ENCODE measurements around the gene STX1A.
"Not testable (repeated sequence)": the region's sequence is repeated elsewhere in the genome, so short reads cannot be mapped to it uniquely, and the experiment has no call there.

STX1A gene

DNA sequence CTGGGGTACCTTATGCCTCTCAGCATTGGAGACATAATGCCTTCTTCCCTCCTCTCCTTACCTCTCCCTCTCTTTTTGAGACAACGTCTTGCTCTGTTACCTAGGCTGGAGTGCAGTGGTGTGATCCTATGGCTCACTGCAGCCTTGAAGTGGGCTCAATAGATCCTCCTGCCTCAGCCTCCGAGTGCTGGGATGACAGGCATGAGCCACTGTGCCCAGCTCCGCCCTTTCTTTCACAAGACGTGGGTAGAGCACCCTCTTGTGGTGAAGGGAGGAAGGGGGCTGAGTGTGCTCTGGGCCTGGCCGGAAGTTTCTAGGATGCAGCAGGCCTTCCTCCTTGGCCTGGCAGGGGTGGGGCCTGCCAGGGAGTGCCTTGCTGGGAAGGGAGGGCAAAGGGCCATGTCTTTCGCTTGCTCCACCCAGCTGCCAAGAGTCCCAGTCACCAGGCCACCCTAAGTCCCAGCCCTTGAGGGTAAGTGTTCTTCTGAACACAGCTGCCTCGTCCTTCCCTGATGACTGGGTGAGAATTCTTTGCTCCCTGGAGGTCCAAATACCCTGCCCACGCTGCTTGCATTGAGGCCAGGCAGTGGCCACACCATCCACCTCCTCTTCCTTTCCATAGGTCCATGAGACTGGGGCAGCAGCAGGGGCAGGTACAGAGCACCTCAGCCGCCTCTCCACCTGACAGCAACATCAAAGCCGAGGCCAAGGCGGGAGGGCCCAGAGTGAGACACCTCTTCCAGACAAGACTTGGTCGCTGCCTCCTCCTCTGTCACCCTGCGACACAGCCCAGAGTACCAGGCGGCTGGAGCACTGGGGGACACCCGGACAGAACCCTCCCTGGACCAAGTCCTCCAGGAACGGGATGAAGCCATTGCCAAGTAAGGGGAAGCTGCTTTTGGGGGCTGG is 15.4 kb upstream of the STX1A start:
- no peak for FAIRE-seq

DNA sequence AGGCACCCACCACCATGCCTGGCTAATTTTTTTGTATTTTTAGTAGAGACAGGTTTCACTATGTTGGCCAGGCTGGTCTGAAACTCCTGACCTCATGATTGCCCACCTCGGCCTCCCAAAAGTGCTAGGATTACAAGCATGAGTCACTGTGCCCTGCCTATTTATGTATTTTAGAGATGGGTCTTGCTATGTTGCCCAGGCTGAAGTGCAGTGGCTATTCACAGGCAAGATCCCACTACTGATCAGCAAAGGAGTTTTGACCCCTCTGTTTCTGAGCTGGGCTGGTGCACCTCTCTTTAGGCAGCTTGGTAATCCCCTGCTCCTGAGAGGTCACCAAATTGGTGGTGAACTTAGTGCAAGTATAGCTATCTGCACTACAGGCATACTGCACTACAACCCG is 12.9 kb upstream of the STX1A start:
- no peak for FAIRE-seq

DNA sequence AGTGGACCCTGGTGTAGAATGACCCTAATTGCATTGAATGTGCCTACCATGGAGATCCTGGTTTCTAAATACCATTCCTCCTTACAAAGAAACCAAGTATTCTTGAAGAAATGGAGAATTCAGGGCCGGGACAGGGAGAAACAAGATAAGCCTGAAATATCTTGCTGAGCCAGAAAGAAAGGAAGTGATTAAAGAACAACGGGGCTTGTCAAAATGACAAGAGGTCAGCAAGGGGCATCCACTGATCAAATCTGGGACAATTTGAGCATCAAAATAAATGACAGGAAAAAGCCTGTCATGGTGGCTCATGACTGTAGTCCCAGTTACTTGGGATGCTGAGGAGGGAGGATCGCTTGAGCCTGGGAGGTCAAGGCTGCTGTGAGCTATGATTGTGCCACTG is 11.0 kb upstream of the STX1A start:
- FAIRE-seq: no peak

DNA sequence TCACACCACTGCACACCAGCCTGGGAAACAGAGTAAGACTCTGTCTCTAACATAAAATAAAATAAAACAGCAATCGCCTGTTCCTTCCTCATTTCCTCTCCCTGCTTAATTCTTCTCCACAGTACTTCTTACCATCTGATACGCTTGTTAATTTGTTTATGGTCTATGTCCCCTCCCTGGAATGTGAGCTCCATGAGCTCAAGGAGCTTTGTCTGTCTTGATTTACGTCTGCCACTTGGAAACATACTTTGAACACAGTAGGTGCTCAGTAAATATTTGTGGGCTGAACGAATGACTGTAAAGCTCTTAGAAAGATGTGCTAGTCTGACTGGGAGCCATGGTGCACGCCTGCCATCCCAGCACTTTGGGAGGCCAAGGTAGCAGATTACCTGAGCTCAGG is 9.1 kb upstream of the STX1A start:
- no peak for FAIRE-seq

DNA sequence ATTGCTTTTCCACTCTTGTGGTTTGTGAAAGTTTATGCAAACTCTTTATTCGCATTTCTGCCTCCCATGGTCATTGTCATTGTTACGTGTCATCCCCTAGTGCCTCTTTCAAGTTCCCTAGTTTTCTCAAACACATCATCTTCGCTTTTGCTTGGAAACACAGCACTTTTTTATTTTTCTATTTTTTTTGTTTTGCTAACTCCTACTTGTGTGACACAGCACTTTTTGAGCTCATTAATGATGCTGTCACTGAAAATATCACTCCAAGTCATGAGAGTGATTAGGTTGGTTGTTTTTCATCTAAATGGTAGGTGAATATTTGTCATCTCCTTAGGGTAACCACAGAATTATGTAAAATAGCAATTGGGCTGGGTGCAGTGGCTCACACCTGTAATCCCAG is 8.5 kb upstream of the STX1A start:
- no peak for FAIRE-seq

DNA sequence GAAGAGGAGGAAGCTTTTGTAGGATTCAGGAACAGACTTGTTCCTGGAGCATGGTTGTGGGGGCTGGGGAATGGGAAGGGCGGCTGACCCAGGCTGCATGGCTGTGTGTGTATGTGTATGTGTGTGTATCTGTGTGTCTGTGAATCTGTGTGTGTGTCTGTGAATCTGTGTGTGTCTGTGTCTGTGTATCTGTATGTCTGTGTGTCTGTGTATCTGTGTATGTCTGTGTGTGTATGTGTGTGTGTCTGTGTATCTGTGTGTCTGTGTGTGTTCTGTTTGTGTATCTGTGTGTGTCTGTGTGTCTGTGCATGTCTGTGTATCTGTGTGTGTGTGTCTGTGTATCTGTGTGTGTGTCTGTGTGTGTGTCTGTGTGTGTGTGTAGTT is 6.6 kb upstream of the STX1A start:
- no peak for FAIRE-seq

DNA sequence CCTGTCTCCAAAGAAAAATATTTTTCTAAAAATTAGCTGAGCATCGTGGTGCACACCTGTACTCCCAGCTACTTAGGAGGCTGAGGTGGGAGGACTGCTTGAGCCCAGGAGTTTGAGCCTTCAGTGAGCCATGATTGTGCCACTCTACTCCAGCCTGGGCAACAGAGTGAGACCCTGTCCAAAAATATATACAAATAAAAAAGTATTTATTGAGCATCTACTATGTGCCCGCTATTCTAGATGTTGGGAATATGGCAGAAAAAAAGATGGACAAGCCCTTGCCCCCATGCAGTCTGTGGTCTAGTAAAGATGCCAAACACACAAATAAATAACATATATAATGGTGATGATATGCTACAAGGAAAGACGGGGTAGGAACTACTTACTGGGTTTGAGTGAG is 4.3 kb upstream of the STX1A start:
- FAIRE-seq: no peak

DNA sequence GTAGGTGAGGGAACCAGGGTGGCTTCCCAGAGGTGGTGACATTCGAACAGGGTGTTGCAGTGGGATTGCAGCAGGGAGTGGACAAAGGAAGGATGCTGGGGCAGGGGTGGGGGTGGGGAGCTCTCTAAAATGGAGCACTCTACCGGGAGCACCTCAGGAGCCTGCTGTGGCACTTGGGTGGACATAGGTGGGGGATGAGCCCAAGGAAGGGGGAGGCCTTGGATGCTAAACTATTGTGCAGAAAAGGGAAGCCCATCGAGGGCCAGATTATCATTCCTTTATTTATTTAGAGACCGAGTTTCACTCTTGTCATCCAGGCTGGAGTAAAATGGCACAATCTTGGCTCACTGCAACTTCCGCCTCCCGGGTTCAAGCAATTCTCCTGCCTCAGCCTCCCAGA is 3.3 kb upstream of the STX1A start:
- FAIRE-seq: no peak

DNA sequence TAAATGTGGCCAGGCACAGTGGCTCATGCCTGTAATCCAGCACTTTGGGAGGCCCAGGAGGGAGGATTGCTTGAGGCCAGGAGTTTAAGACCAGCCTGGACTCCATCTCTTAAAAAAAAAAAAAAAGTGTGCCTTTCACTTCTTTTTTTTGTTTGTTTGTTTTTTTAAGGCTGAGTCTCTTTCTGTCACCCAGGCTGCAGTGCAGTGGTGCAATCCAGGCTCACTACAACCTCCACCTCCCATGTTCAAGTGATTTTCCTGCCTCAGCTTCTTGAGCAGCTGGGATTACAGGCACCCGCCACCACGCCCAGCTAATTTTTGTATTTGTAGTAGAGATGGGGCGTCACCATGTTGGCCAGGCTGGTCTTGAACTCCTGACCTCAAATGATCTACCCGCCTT is 2.7 kb upstream of the STX1A start:
- FAIRE-seq: not testable (repeated sequence)

DNA sequence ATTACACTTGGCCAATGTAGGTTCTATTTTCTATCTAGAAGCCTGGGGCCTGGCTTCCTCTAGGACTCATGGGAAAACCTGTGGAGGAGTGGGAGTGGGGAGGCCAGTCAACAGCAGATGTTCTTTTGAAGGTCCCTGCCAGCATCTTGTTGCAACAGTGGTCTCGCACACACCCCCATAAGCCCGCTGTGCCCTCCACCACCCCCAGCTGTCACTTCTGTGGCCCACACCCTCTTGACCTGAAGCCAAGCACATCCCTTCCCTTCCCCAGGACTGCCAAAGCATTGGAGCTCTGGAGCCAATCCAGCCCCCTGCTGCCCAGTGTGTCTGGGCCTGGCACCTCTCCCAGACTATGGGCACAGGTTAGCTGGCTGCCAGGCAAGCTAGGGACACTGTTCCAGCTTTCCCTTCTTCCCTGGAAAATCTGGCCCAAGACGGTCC is 1.9 kb upstream of the STX1A start:
- no peak for FAIRE-seq

DNA sequence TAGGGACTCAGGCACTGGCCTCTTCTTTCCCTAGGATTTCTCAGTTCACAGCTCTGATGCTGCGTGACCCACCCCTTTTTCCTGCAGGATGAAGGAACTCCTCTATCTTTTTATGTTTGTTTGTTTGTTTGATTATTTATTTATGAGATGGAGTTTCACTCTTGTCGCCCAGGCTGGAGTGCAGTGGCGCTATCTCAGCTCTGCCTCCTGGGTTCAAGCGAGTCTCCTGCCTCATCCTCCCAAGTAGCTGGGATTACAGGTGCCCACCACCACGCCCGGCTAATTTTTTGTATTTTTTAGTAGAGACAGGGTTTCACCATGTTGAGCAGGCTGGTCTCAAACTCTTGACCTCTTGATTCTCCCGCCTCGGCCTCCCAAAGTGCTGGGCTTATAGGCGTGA is 974 bp upstream of the STX1A start:
- FAIRE-seq: not testable (repeated sequence)

DNA sequence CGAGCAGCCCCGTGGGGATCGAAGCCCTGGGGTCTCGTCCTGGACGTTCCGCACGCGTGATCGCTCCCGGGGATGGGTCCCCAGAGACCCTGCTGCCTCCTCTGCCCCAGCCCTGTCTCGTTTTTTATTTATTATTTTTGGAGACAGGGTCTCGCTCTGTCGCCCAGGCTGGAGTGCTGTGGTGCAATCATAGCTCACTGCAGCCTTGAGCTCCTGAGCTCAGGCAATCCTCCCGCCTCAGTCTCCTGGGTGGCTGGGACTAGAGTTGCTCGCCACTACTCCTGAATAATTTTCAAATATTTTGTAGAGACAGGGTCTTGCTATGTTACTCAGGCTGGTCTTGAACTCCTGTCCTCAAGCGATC is 319 bp upstream of the STX1A start:
- no peak for FAIRE-seq

DNA sequence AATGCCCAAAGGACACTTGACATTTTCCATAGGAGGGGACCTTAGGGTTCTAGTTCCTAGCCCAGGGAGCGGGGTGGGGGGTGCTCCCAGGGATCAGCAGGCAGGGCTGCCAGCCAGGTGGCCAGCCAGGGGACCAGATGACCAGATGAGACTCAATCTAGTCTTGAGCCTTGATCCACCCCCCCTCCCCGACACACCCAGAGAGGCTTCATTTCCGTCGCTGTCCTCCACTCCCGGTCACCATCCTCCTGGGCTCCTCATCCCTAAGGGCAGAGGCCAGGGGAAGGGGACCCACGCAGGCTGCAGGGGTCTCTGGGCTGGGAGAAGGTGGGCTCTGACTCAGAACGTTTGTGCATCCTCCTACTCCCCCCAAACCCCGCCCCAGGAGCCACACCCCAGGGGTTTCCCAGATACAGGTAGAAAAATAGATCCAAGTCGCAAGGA is 1.0 kb downstream of the STX1A start:
- no peak for FAIRE-seq

DNA sequence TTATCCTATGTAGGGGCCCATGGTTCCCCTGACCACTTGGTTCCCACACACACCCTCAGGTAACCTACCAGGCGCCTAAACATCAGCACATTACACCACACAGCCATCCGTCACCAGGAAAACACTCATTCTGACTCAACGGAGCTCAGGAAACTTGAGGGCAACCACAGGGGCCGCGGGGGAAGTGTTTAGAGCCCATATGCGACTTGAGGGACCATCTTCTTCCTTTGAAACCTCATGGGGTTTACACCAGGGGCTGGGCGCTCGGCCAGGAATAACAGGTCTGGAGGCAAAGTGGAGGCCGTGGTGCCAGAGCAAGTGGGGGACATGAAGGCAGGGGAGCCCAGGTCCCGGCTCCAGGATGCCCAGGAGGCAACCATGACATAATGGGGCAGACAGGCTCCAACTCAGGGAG is 1.5 kb downstream of the STX1A start:
- no peak for FAIRE-seq

DNA sequence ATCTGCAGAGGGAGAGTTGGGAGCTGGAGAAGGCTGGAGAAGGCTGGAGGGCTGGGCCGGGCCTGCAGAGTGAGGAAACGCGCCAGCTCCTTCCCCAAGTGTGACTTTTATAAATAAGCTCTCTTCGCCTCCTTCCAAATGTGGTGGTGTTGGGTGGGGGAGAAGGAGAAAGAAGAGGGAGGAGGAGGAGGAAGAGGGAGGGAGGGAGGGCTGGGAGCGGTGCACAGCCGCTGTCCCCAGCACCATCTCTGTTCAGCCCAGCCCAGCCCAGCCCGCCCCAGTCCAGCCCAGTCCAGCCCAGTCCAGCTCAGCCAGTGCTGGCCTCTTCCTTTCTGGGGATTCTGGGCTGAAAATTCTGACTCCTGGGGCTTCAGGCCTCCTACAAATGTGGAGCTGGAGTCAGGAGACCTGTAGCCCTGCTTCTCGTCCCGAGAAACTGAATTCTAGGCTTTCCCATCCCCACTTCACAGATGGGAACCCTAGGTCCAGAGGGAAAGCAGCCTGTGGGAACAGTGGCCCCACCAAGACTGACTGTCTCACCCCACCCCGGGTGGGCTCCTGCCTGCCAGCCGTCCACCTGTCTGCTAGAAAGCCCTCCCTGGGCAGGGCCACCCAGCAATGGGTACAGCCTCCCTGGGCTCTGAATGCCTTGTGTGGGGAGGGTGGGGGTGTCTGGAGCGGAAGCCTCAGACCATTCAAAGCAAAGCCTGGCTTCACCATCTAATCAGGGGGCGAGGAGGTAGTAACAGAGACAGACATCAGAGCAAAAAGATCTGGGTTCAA is 2.3 kb downstream of the STX1A start:
- no peak for FAIRE-seq

DNA sequence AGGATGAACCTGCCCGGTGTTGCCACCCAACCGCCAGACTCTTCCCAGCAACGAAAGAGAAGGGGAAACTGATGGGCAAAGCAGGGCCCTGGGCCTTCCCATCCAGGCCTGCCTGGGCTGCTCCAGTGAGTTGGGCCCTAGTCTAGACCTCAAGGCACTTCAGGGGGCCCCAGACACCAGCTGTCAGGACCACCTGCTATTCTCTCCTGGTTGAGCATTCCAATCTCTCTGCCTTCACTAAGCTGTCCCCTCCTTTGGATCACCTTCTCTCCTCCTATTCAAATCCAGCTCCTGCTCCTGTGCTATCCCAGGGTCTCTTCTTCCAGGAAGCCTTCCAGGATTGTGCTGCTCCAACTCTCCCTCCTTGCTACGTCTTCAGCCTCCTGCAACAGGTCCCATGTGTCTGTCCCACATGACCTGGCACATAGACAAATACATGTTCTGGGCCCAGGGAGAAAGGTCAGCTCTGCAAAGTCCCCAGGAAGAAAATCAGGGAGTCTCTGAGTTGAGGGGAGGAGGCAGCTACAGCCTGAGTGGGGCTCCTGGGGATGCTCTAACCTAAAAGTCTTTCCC is 3.1 kb downstream of the STX1A start:
- FAIRE-seq: no peak

DNA sequence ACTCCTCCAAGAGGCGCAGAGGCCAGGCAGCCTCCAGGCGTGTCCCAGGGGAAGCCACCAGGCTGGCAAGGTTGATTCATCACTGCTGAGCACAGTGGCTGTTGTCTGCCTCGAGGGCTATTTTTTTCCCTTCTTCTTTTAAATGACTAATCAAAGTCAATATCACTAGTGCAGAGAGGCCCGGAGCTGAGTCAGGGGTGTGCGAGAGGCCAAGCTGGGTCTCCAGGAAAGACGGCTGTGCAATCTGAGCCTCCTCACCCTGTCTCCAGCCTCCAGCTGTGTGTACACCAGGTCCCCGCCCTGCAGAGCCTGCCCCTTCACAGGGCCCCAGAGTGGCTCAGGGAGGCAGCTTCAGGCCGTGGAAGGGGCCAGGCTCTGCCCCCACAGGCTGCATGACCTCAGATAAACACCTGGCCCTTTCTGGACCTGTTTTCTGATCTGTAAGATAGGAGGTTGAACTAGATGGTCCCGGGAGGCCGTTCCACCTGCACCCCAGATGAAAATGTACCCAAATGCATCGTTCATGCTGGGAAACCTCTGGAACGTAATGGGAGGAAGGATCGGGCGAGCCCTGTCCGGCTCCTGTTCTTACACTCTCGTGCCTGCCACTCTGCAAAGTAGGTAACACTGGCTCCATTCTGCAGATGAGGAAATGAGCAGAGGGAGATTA is 3.7 kb downstream of the STX1A start:
- no peak for FAIRE-seq

DNA sequence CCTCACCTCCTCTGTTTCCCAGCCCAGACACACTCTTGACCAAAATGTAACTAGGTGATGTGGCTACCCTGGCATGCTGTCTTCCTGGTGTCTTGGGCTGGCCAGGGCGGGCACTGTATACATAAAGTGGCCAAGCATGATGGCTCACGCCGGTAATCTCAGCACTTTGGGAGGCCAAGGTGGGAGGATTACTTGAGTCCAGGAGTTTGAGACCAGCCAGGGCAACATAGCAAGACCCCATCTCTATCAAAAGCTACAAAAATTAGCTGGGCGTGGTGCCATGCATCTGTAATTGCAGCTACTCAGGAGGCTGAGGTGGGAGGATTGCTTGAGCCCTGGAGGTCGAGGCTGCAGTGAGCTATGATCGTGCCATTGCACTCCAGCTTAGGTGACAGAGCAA is 6.2 kb downstream of the STX1A start:
- FAIRE-seq: not testable (repeated sequence)

DNA sequence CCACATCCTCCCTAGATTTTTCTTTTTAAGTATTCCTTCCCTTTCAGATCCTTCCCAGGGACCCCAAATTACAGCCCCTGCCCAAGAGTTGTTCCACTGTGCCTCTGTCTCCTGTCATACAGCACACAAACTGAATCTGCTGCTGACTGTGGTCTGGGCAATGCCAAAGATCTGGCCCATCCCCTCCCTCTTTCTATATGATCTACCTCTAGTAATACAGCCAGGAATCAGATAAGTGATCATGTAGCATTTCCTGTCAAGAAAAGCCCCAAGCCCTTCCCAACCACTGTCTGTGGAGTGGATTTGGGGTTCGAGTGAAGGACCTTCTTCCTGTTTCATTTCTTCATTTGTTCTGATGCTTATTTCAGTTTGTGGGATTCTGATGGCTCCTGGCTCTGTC is 6.7 kb downstream of the STX1A start:
- no peak for FAIRE-seq

DNA sequence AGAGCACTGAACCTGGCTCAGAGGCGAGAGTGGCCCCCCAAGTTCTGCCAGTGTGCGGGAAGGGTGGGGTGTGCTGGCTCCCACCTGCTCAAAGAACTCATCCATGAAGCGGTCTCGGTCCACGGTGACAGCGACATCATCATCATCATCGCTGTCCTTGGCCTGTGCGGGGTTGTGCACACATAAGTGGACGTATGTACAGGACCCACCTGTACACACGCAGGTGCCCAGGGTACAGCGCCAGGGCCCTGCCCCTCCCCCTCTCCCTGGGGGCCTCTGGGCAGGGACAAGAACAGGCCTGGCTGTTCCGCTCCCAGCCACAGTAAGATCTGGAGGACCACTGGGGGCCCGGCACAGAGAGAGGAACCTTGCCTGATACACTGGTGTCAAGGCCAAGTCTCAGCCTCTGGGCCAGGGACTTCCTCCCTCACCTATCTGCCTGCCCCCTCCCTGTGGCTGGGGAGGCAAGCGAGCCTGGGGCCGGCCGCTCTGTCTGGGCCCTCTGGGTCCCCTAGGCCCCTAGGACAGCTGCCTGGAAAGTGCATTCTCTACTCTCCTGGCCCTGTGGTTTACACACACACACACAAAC is 10.4 kb downstream of the STX1A start:
- no peak for FAIRE-seq

DNA sequence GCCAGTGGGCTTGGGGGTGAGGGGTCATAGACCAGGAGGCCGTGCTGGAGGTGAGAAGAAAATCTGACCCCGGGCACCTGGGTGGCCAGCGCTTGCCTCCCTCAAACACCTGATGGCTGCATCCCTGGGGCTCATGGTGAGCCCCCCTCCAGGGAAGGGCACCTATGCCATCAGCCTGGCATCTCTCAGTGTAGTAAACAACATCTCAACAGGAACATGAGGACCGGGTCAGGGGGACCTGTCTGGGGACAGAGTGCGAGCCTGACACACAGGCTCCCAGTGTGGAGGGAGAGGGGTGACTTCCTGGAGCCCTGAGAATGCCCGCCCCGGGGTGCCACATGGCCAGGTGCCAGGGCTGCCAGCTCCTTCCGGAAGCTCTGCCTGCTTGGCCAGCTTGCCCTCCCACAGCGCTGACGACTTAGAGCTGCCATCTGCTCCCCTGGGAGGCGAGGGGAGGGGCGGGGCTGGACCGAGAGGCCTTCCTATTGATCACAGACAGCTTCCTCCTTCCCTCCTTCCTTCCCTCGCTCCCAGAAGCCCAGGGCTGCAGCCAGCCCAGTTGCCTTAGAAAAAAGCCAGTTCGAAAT is 12.3 kb downstream of the STX1A start:
- FAIRE-seq: no peak
